Effector CD8-positive, alpha-beta T cell (primary cell): ENCODE measurements around the gene CCNL2.
A peak's percentile ranks its signal among the peaks of the same experiment; 100 is the strongest.
"Not testable (repeated sequence)": the region's sequence is repeated elsewhere in the genome, so short reads cannot be mapped to it uniquely, and the experiment has no call there.

Experiments used
- DNase-seq: peaks from one replicate; lab custom pipeline; 2025; lab: John Stamatoyannopoulos, UW

The CCNL2 gene

DNA sequence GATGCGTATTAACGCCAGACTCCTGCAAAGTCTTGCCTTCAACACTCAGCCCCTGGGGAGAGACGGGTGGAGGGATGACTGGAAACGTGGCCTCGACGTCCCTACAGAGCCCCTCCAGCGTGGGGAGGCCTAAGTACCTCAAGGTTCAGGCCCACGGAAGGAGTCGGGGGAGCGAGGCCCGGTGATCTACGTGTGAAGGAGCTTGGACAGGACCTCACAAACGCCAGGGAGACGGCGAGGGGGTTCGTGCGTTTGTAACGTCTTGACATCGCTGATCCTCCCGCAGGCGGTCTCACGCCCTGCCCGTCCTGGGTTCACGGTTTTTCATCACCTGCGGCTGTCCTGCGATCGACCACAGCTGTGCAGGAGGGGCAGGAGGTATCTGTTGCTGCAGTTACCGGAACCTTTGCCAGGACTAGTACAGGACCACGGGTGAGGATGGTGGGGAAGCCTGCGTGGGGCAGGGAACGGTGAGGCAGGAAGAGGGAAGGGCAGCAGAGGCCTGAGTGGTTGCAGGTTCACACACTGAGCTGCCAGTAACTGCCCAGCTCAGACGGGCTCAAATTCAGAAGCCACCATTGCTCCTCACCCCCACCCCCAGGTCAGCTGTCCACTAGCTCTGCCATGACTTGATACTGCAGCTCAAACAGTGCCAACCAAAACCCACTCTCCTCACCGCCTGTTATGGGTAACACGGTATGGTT is 889 bp upstream of the CCNL2 start:
- DNase-seq, result no peak

- no peak for DNase-seq
Measured at GRCh38 chr1:1398677-1399186, 403 bp downstream of the CCNL2 start.

DNA sequence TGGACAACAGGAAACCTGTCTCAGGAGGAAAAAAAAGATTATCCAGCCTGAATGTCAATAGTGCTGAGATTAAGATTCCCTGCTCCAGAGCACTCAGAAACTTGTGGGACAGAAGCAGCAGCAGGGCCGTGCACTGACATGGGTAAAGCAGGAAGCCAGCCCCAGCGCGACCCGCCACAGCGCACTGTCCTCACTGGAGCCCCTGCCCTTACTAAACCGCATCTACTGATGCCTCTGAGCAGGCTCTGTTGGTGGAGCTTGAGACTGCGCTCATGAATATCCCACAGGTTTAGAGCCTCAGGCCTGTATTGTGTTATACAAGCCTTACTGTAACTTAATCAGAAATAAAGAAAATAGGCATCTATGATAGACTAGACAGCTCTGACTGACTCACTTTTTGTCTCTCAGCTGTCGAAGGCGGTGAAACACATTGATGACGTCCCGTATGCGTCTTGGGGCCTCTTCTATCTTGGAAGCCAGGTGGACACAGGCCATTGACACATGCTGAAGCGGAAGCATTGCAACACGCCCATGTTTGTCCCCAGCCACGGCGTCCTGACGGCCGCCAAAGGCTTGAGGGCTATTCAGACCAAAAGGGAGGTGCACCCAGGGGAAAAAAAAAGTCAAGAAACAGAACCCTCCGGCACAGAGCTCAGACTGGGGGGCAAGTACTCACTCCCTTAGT is 1.2 kb downstream of the CCNL2 start:
- no peak for DNase-seq

DNA sequence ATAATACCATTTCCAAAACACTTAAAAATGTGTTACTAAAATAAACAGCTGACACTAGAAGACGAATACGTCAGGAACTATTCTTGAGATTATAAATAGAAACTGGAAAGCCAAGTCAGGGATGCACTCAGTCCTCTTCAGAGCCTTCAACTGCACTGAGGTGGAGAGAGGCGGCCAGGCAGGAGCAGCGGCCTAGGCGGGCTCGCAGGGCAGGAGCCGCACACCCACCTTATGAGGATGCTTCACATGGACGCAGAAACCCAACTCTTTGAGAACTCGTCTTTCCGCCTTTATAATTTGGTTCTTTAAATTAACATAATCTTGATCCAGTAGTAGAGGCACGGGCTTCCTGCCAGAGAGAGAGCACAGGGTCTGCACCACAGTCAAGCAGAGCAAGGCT is 4.0 kb downstream of the CCNL2 start:
- DNase-seq, result no peak

DNA sequence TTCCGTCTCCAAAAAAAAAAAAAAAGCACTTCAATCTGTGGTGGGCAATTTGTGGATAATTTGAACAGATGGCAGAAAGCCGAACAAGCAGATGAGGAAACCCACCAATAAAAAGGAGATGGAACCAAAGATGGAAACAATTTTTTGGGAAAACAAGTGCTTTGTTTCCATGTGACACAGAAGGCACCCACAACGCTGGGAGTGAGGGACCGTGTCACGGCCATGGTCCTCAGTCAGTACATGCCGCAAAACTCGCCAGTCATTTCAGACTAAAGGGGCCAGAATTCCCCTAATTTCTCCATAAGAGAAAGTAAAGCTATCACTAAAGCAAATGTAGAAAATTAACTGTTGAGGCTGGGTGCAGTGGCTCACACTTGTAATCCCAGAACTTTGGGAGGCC is 5.0 kb downstream of the CCNL2 start:
- no peak for DNase-seq

- DNase-seq, result no peak
Measured at GRCh38 chr1:1393428-1393827, 5.7 kb downstream of the CCNL2 start.

DNA sequence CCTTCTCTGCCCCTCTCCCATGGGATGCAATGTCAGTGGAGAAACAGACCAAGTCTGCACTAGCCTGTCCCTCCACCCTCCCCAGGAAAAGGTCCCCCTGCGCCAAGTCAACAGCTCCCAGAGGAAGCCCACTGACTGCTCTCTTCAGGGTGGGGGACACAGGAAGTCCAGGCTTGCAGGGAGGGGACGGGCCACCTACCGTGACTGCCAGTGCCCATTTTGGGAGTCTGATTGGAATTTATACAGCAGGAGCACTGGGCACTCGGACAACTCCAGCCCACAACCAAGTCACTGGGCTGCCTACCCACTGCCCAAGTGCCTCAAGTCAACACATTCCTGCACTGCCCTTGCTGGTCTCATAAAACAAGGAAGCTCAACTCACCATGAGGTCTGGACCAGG is 6.1 kb downstream of the CCNL2 start:
- DNase-seq, result no peak

GRCh38 chr1:1391225-1391624 is 7.9 kb downstream of the CCNL2 start:
- no peak for DNase-seq

GRCh38 chr1:1390675-1391074 is 8.5 kb downstream of the CCNL2 start:
- DNase-seq, result no peak

DNA sequence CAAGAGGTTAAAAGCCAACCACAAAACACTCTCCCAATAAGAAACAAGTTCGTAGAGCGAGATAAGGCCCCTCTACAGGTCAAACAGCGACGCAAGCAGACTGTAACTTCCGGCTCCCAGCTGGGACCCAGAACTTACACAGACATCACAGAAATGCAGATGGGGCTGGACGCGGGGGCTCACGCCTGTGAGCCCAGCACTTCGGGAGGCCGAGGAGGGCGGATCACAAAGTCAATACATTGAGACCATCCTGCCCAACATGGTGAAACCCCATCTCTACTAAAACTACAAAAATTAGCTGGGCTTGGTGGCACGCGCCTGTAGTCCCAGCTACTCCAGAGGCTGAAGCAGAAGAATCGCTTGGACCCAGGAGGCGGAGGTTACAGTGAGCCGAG is 11.1 kb downstream of the CCNL2 start:
- DNase-seq, result no peak

GRCh38 chr1:1387098-1388077 is 11.7 kb downstream of the CCNL2 start:
- no peak for DNase-seq

- DNase-seq, result no peak
Measured at GRCh38 chr1:1385931-1386330, 13.2 kb downstream of the CCNL2 start.

DNA sequence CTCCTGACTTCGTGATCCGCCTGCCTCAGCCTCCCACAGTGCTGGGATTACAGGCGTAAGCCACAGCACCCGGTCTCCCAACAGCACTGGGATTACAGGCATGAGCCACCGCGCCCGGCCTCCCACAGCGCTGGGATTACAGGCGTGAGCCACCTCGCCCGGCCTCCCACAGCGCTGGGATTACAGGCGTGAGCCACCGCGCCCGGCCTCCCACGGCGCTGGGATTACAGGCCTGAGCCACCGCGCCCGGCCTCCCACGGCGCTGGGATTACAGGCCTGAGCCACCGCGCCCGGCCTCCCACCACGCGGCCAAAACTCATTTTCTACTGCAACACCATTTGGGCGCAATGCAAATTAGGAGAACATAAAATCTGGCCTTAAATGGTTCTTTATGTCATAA is 13.8 kb downstream of the CCNL2 start:
- DNase-seq, result not testable (repeated sequence)

GRCh38 chr1:1381294-1381693 is 17.8 kb downstream of the CCNL2 start:
- DNase-seq, result no peak

GRCh38 chr1:1380860-1381259 is 18.3 kb downstream of the CCNL2 start:
- DNase-seq, result no peak

GRCh38 chr1:1377540-1378205 is 21.5 kb downstream of the CCNL2 start:
- no peak for DNase-seq

GRCh38 chr1:1376551-1377226 is 22.4 kb downstream of the CCNL2 start:
- no peak for DNase-seq

DNA sequence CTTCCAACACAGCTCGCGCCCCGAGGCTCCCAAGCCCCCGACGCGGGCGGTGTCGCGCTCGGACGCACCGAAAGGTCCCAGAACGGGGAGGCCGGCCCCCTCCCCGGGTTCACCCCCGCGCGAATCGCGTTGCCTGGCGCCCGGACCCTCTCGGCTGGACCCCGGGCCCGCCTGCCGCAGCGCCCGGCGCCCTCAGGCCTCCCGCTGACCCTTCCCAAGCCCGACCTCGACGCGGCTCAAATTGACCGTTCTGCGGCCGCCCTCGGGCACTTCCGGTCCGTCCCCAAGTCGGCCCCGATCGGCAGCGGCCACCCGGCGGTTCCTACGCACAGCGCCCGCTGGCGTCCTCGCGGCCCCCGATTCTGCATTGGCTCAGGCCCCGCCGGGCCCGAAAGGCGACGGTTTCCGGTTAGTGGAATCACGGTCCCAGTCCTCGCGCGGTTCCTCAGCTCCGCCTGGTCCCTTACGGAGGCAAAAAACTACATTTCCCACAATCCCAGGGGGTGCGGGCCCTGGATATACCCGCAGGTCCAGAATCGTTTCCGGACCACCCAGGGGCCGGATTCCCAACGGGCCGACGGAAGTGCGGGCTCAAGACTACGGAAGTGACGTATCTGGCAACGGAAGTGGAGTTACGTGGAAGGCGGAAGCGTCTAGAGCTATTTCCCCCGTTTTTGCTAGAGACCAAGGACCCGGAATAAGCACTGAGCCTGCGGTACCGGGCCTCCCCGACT is 24.0 kb downstream of the CCNL2 start, which contains the start of gene AURKAIP1:
TSS of gene AURKAIP1 (minus strand) at position 279 of the 734 bp plus-strand sequence. CDS start 451 bp downstream, outside the sequence.
- DNase-seq, result peak; percentile 90

DNA sequence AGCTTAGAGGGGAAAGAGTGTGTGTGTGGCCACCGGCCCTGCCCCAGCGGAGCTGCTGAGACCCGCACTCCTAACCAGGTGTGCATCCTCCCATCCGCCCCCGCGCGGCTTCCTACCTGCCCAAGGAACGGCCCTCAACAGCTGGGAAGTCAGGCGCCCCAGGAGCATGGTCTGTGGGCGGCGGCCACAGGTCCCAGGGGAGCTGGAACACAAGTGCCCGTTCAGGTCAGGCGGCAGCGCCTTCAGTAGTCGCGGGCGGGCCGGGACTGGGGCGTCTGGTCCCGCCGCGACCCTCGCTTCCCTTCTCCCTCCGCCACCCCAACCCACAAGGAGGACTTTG is 24.6 kb downstream of the CCNL2 start:
- no peak for DNase-seq

DNA sequence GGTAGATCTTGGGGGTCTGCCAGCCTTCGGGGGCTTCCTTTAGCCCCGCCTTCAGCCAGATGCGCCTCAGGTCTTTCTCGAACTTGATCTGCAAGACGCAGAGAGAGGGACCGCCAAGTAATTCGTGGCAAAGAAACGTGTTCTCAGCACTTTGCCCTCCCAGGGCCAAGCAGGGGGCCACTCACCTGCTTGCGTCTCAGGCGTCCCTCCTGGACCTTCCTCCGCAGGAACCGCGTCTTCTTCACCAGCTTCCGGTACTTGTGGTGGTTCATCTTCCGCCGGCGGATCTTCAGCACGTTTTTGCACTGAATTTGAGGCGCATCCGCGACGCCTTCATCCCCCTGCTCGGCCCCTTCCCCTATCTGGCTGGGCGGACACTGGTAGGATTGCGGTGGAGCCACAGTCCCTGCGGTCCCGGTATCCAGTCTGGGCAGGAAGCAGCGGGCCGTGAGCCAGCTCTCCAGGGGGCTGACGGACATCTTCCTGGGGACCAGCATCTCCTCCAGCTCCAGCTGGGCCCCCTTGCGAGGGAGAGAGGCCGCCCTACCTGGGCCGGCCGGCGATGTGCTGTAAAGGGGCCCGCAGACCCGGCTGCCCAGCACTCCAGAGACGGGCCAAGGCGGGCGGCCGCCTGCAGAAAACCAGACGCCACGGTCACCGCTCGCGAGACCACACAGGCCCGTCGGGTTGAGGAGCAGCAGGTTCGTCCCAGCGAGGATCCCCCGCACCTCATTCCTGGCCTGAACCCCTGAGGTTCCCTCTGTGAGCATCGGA is 25.1 kb downstream of the CCNL2 start:
- no peak for DNase-seq
